ENCODE measurements around the gene FICD. TPM values are rescaled to one million over a fixed set of nuclear protein-coding genes. Genes with fewer than 3 reads are reported as not detected.
"Not testable (repeated sequence)": the region's sequence is repeated elsewhere in the genome, so short reads cannot be mapped to it uniquely, and the experiment has no call there.

Gene FICD
- total and polyA plus RNA-seq, 9 of the 15 experiments (the other 6 are each of a cell fraction or from before 2014, with no cell fraction given), result 0.88 to 4.5 (median 1.9) TPM

- peak in 1 of 2 experiments; percentile 33; a peak in 1 of 4 replicates for TF ChIP-seq ZNF639 (CRISPR knock-in tag; conservative IDR thresholded peaks at IDR 0.05 in 1 of 2, IDR thresholded peaks at IDR 0.05 in 1 of 2)
- TF ChIP-seq, protein P1, sequence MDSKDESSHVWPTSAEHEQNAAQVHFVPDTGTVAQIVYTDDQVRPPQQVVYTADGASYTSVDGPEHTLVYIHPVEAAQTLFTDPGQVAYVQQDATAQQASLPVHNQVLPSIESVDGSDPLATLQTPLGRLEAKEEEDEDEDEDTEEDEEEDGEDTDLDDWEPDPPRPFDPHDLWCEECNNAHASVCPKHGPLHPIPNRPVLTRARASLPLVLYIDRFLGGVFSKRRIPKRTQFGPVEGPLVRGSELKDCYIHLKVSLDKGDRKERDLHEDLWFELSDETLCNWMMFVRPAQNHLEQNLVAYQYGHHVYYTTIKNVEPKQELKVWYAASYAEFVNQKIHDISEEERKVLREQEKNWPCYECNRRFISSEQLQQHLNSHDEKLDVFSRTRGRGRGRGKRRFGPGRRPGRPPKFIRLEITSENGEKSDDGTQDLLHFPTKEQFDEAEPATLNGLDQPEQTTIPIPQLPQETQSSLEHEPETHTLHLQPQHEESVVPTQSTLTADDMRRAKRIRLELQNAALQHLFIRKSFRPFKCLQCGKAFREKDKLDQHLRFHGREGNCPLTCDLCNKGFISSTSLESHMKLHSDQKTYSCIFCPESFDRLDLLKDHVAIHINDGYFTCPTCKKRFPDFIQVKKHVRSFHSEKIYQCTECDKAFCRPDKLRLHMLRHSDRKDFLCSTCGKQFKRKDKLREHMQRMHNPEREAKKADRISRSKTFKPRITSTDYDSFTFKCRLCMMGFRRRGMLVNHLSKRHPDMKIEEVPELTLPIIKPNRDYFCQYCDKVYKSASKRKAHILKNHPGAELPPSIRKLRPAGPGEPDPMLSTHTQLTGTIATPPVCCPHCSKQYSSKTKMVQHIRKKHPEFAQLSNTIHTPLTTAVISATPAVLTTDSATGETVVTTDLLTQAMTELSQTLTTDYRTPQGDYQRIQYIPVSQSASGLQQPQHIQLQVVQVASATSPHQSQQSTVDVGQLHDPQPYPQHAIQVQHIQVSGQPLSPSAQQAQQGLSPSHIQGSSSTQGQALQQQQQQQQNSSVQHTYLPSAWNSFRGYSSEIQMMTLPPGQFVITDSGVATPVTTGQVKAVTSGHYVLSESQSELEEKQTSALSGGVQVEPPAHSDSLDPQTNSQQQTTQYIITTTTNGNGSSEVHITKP (IDR thresholded peaks at IDR 0.05; ENCODE audit: partially characterized antibody), result peak; percentile 46
- TF ChIP-seq TEAD4 (IDR thresholded peaks at IDR 0.05; ENCODE audit: low read length), result peak; percentile 98
- not testable (repeated sequence) for TF ChIP-seq TEAD4 (CRISPR knock-in tag; IDR thresholded peaks at IDR 0.05; ENCODE audit: borderline replicate concordance); TOE1 (CRISPR knock-in tag; IDR thresholded peaks at IDR 0.05; ENCODE audit: borderline replicate concordance, low read depth)
- peak; percentile 57 for TF ChIP-seq PKNOX1 (IDR thresholded peaks at IDR 0.05)
- peak; percentile 98 to 99 for TF ChIP-seq TRIM24 (IDR thresholded peaks at IDR 0.05)
- TF ChIP-seq NONO (IDR thresholded peaks at IDR 0.05; ENCODE audit: low read depth in 2 of 2, low read length in 1 of 2), result 0 out of 4 replicates have a peak, but pooled peaks of 1 of the 2 experiments have one; percentile 51
- TF ChIP-seq RB1 (IDR thresholded peaks at IDR 0.05; ENCODE audit: low read depth), result 0 out of 2 replicates have a peak, but pooled peaks have one; percentile 22
- TF ChIP-seq GATAD2B (IDR thresholded peaks at IDR 0.05; ENCODE audit: borderline replicate concordance), result 0 out of 2 replicates have a peak, but pooled peaks have one; percentile 25
- peak; percentile 99 for TF ChIP-seq ARID1B (IDR thresholded peaks at IDR 0.05)
- TF ChIP-seq TOE1 (IDR thresholded peaks at IDR 0.05; ENCODE audit: borderline replicate concordance), result peak; percentile 36; the same call in 1 of the 2 replicates
- TF ChIP-seq ZMIZ1 (IDR thresholded peaks at IDR 0.05; ENCODE audit: low read depth in 2 of 2, low read length in 2 of 2), result peak in 1 of 2 experiments; percentile 94; a peak in 2 of 4 replicates
- TF ChIP-seq, protein P2, sequence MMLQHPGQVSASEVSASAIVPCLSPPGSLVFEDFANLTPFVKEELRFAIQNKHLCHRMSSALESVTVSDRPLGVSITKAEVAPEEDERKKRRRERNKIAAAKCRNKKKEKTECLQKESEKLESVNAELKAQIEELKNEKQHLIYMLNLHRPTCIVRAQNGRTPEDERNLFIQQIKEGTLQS (IDR thresholded peaks at IDR 0.05), result peak; percentile 18; the same call in 1 of the 2 replicates
- TF ChIP-seq, protein P2 (CRISPR knock-in tag; conservative IDR thresholded peaks at IDR 0.05), result not testable (repeated sequence)
- peak; percentile 84; a peak in 3 of 4 replicates for TF ChIP-seq TBL1XR1 (IDR thresholded peaks at IDR 0.05; ENCODE audit: low read length in 2 of 2)
These were observed 29.7 kb upstream of the FICD start (continued) for GRCh38 chr12:108485371-108485770.

All from K562 (cell line).